Measurements from ENCODE around the gene TNK1. TPM values are rescaled to one million over a fixed set of nuclear protein-coding genes. Genes with fewer than 3 reads are reported as not detected.

The TNK1 gene
- total and polyA plus RNA-seq, 2 donors (not counting 1 experiment from before 2014, with no cell fraction given), result 11.7 to 23.7 TPM

GRCh38 chr17:7398612-7399011 is 17.7 kb downstream of the TNK1 start:
- DNase-seq, result no peak

More at GRCh38 chr17:7398612-7399011, 17.7 kb downstream of the TNK1 start:
- H3K4me1 Mint-ChIP-seq, result peaks cover 15% of the 10 kb centered on the region
- Histone ChIP-seq H3K27ac (ENCODE audit: low read length in 2 of 2) (no peak overlapping the region), H3K9ac (ENCODE audit: low read length) (no peak overlapping the region), H3K79me2 (ENCODE audit: control insufficient read depth, insufficient read depth, low read length) (peaks cover 11% of the 10 kb centered on the region), H2AFZ (ENCODE audit: insufficient read depth, low read depth, low read length, poor library complexity, severe bottlenecking) (no peak overlapping the region), H3K4me1 (ENCODE audit: control insufficient read depth in 2 of 2, insufficient read depth in 2 of 2, low read length in 2 of 2) (peaks cover 13 to 19% of the 10 kb centered on the region in 2 donors), H3K9me3 (ENCODE audit: control extremely low read depth in 1 of 3, control insufficient read depth in 2 of 3, insufficient read depth in 1 of 3, low read length in 2 of 3) (no peaks in the 10 kb centered on the region), H4K20me1 (ENCODE audit: control insufficient read depth, insufficient read depth, low read length, poor library complexity, severe bottlenecking) (no peaks in the 10 kb centered on the region), H3K4me2 (replicated peaks; ENCODE audit: low read depth, low read length, poor library complexity, severe bottlenecking) (no peak overlapping the region), H3K4me3 (ENCODE audit: control extremely low read depth in 1 of 5, extremely low read depth in 1 of 5, insufficient read depth in 1 of 5, low read depth in 2 of 5, low read length in 4 of 5) (no peak overlapping the region), H3K27me3 (replicated peaks in 1 of 4; ENCODE audit: control extremely low read depth in 1 of 4, control insufficient read depth in 3 of 4, insufficient read depth in 4 of 4, low read length in 3 of 4) (no peaks in the 10 kb centered on the region), H3K36me3 (replicated peaks in 1 of 2; ENCODE audit: control extremely low read depth in 1 of 2, control insufficient read depth in 1 of 2, extremely low read depth in 1 of 2, insufficient read depth in 2 of 2, low read length in 1 of 2) (no peaks in the 10 kb centered on the region)
- intact Hi-C loops (cut with micrococcal nuclease), result no loop called here
- no peak overlapping the region for H3K4me3 Mint-ChIP-seq
- ATAC-seq (ENCODE audit: low read depth), result no peak
- TF ChIP-seq CTCF (IDR thresholded peaks at IDR 0.05), result no peak
- TF ChIP-seq EZH2 (IDR thresholded peaks at IDR 0.05; ENCODE audit: borderline replicate concordance, insufficient read depth, low read depth, low read length, poor library complexity, severe bottlenecking), result no peak
- CTCF ChIA-PET, result interaction anchor here (1.7 kb wide), 1 partner anchor 42 kb away, joined by 4 read pairs; no protein-coding TSS in a partner anchor
- no peaks in the 10 kb centered on the region for H3K27me3 Mint-ChIP-seq
- 92% methylated on average over 1 of the region's 2 CpGs for WGBS (ENCODE audit: insufficient coverage)
- POLR2A ChIA-PET, result interaction anchor here (0.7 to 1.5 kb wide), 2 partner anchors 37 to 83 kb away, joined by 3 to 11 read pairs; partner anchors contain the start of gene TMEM102
- H3K9me3 Mint-ChIP-seq (ENCODE audit: insufficient read depth), result no peaks in the 10 kb centered on the region
- no peak overlapping the region for H3K27ac Mint-ChIP-seq

Data from B cell (primary cell).